SK-N-SH (cell line): ENCODE data around the gene CENPN.

ENCODE experiments used
- CTCF ChIP-seq: fragments of 200-600 bp; sonication (generic); IDR thresholded peaks from 2 replicates; pipeline ENCODE4 v1.6.1; 2017; ENCODE audit warnings: antibody characterized with exemption, mild to moderate bottlenecking, moderate library complexity
- EZH2phosphoT487 ChIP-seq: fragments of 200-600 bp; sonication (generic); IDR thresholded peaks from 2 replicates; pipeline ENCODE4 v1.6.1; 2017; ENCODE audit warnings: low read depth, mixed run types, mild to moderate bottlenecking, antibody characterized with exemption, moderate library complexity, borderline replicate concordance
- GABPA ChIP-seq: IDR thresholded peaks from 2 replicates; pipeline ENCODE4 v1.4.0; 2012; ENCODE audit warnings: low read depth, mild to moderate bottlenecking
- POLR2AphosphoS5 ChIP-seq: IDR thresholded peaks from 2 replicates; pipeline ENCODE4 v1.6.1; 2012; ENCODE audit warnings: low read depth, low read length
- TCF12 ChIP-seq: IDR thresholded peaks from 2 replicates; pipeline ENCODE4 v1.4.0; 2012
- TEAD4 ChIP-seq: IDR thresholded peaks from 2 replicates; pipeline ENCODE4 v1.4.0; 2012; ENCODE audit warnings: mild to moderate bottlenecking, borderline replicate concordance; ENCODE audit not compliant: insufficient read depth

GRCh38 chr16:81029930-81030604, 23.1 kb downstream of the CENPN start:
- TF ChIP-seq EZH2phosphoT487 (no peak), POLR2AphosphoS5 (no peak), CTCF (no peak), TEAD4 (no peak), GABPA (no peak), TCF12 (no peak)
